ENCODE measurements around the gene NPEPPS. TPM values are rescaled to one million over a fixed set of nuclear protein-coding genes. Genes with fewer than 3 reads are reported as not detected.

Gene NPEPPS
- polyA plus RNA-seq, 1 donor (not counting 4 experiments of a cell fraction or from before 2014, with no cell fraction given) = 122 TPM

GRCh38 chr17:47634870-47635269 lies 104.0 kb downstream of the NPEPPS start:
- H3K36me3 ChIP-seq (ENCODE audit: control insufficient read depth in 2 of 2, extremely low read depth in 1 of 2, insufficient read depth in 2 of 2, low read length in 2 of 2) = no peaks in the 10 kb centered on the region
- no peak overlapping the region for H3K4me2 ChIP-seq (ENCODE audit: control insufficient read depth, extremely low read depth, insufficient read depth, low read depth, low read length)
- no peak overlapping the region for H3K9ac ChIP-seq (ENCODE audit: control insufficient read depth, extremely low read depth, insufficient read depth, low read length)
- dilution Hi-C loops (cut with MboI; ENCODE audit: extremely low pct_ligation_motif_present, low sequenced_read_pairs) = no loop called here
- no peak overlapping the region for H3K4me3 ChIP-seq (ENCODE audit: control insufficient read depth in 2 of 3, extremely low read depth in 1 of 3, insufficient read depth in 2 of 3, low read depth in 1 of 3, low read length in 3 of 3)
- no peaks in the 10 kb centered on the region for H3K27me3 ChIP-seq (ENCODE audit: control insufficient read depth, extremely low read depth, insufficient read depth, low read length)
- no peak for TF ChIP-seq EZH2 (IDR thresholded peaks at IDR 0.05; ENCODE audit: low read length)
- TF ChIP-seq CTCF (optimal IDR thresholded peaks at IDR 0.05 in 1 of 3, IDR thresholded peaks at IDR 0.05 in 1 of 3, conservative IDR thresholded peaks at IDR 0.05 in 1 of 3; ENCODE audit: extremely low read depth in 1 of 3, insufficient read depth in 2 of 3, low read length in 3 of 3) = no peak
- DNase-seq (ENCODE audit: low read depth, low spot score) = no peak
- H3K9me1 ChIP-seq (ENCODE audit: control insufficient read depth, extremely low read depth, insufficient read depth, low read length) = no peaks in the 10 kb centered on the region
- no peak overlapping the region for H2AFZ ChIP-seq (ENCODE audit: control insufficient read depth, low read length)
- H3K79me2 ChIP-seq (ENCODE audit: control insufficient read depth, insufficient read depth, low read length) = no peaks in the 10 kb centered on the region
- no peak overlapping the region for H3K27ac ChIP-seq (ENCODE audit: control insufficient read depth, insufficient read depth, low read length)
- H4K20me1 ChIP-seq (ENCODE audit: control insufficient read depth, extremely low read depth, insufficient read depth, low read length) = no peaks in the 10 kb centered on the region
- peaks cover 5% of the 10 kb centered on the region for H3K4me1 ChIP-seq (ENCODE audit: control insufficient read depth, extremely low read depth, insufficient read depth, low read length)
- no peaks in the 10 kb centered on the region for H3K9me3 ChIP-seq (ENCODE audit: control insufficient read depth, low read depth, low read length)
- no peak for FAIRE-seq

DNA sequence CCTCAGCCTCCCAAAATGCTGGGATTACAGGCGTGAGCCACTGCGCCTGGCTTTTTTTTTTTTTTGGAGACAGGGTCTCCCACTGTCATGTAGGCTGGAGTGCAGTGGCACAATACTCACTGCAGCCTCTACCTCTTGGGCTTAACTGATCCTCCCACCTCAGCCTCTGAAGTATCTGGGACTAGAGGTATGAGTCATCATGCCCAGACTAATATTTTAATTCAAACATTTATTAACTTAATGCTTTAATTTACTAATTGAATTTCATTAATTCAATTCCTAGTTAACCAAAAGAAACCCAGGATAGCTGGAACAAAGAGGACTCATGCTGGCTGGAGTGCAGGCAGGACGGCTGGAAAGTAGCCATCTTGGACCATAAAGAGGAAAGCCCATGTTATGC lies 104.8 kb downstream of the NPEPPS start:
- no peak overlapping the region for H3K27ac ChIP-seq (ENCODE audit: control insufficient read depth, insufficient read depth, low read length)
- no peak for FAIRE-seq

More for the DNA sequence above, 104.8 kb downstream of the NPEPPS start:
- H3K9ac ChIP-seq (ENCODE audit: control insufficient read depth, extremely low read depth, insufficient read depth, low read length) = no peak overlapping the region
- peaks cover 5% of the 10 kb centered on the region for H3K4me1 ChIP-seq (ENCODE audit: control insufficient read depth, extremely low read depth, insufficient read depth, low read length)
- TF ChIP-seq CTCF (optimal IDR thresholded peaks at IDR 0.05 in 1 of 3, IDR thresholded peaks at IDR 0.05 in 1 of 3, conservative IDR thresholded peaks at IDR 0.05 in 1 of 3; ENCODE audit: extremely low read depth in 1 of 3, insufficient read depth in 2 of 3, low read length in 3 of 3) (no peak), EZH2 (IDR thresholded peaks at IDR 0.05; ENCODE audit: low read length) (no peak)
- no peak overlapping the region for H2AFZ ChIP-seq (ENCODE audit: control insufficient read depth, low read length)
- no peaks in the 10 kb centered on the region for H3K9me3 ChIP-seq (ENCODE audit: control insufficient read depth, low read depth, low read length)
- no peaks in the 10 kb centered on the region for H3K27me3 ChIP-seq (ENCODE audit: control insufficient read depth, extremely low read depth, insufficient read depth, low read length)
- DNase-seq (ENCODE audit: low read depth, low spot score) = no peak
- dilution Hi-C loops (cut with MboI; ENCODE audit: extremely low pct_ligation_motif_present, low sequenced_read_pairs) = no loop called here
- H3K4me2 ChIP-seq (ENCODE audit: control insufficient read depth, extremely low read depth, insufficient read depth, low read depth, low read length) = no peak overlapping the region
- no peaks in the 10 kb centered on the region for H3K79me2 ChIP-seq (ENCODE audit: control insufficient read depth, insufficient read depth, low read length)
- H4K20me1 ChIP-seq (ENCODE audit: control insufficient read depth, extremely low read depth, insufficient read depth, low read length) = no peaks in the 10 kb centered on the region
- no peaks in the 10 kb centered on the region for H3K36me3 ChIP-seq (ENCODE audit: control insufficient read depth in 2 of 2, extremely low read depth in 1 of 2, insufficient read depth in 2 of 2, low read length in 2 of 2)
- no peak overlapping the region for H3K4me3 ChIP-seq (ENCODE audit: control insufficient read depth in 2 of 3, extremely low read depth in 1 of 3, insufficient read depth in 2 of 3, low read depth in 1 of 3, low read length in 3 of 3)
- no peaks in the 10 kb centered on the region for H3K9me1 ChIP-seq (ENCODE audit: control insufficient read depth, extremely low read depth, insufficient read depth, low read length)

Data from keratinocyte (primary cell).